ENCODE results near the gene POLL. TPM values are rescaled to one million over a fixed set of nuclear protein-coding genes. Genes with fewer than 3 reads are reported as not detected.

POLL gene
- total RNA-seq, 6 experiments from 2014 or later, result 19.3 to 20.9 (median 19.7) TPM

DNA sequence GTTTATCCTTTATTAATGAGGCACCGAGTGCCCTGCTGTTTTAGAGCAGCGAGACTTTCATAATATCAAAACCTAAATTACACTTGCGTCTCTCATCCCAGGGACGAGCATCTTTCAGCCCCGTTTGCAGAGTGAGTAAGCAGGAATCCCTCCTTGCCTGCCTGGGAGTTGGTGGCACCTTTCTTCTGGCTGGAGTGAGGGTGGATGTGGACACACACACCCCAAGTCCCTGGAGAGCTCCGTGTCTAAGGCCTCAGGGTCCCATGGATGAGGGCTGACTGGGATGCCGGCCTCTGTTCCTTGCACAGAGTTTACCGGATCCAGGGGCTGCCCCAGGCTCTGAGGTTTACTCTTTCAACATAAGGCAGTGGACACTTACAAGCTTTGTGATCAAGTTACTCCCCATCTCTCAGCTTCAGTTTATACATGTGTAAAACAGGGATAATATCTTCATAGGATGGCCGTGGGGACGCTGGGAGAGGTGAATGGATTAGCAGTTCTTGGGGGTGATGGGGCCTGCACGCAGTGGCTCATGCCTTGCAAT, 24.5 kb downstream of the POLL start:
- H3K27me3 Mint-ChIP-seq (ENCODE audit: insufficient read depth), result peaks cover 45% of the 10 kb centered on the region
- TF ChIP-seq, protein P1, sequence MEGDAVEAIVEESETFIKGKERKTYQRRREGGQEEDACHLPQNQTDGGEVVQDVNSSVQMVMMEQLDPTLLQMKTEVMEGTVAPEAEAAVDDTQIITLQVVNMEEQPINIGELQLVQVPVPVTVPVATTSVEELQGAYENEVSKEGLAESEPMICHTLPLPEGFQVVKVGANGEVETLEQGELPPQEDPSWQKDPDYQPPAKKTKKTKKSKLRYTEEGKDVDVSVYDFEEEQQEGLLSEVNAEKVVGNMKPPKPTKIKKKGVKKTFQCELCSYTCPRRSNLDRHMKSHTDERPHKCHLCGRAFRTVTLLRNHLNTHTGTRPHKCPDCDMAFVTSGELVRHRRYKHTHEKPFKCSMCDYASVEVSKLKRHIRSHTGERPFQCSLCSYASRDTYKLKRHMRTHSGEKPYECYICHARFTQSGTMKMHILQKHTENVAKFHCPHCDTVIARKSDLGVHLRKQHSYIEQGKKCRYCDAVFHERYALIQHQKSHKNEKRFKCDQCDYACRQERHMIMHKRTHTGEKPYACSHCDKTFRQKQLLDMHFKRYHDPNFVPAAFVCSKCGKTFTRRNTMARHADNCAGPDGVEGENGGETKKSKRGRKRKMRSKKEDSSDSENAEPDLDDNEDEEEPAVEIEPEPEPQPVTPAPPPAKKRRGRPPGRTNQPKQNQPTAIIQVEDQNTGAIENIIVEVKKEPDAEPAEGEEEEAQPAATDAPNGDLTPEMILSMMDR (IDR thresholded peaks at IDR 0.05), result no peak
- peaks cover 13% of the 10 kb centered on the region for H3K4me1 Mint-ChIP-seq (ENCODE audit: low read depth)
- no peaks in the 10 kb centered on the region for H3K9me3 Mint-ChIP-seq
- no peak for DNase-seq
- no peaks in the 10 kb centered on the region for H3K36me3 Mint-ChIP-seq (ENCODE audit: low read depth)
- H3K4me3 Mint-ChIP-seq, result no peak overlapping the region
- H3K27ac Mint-ChIP-seq, result no peak overlapping the region

DNA sequence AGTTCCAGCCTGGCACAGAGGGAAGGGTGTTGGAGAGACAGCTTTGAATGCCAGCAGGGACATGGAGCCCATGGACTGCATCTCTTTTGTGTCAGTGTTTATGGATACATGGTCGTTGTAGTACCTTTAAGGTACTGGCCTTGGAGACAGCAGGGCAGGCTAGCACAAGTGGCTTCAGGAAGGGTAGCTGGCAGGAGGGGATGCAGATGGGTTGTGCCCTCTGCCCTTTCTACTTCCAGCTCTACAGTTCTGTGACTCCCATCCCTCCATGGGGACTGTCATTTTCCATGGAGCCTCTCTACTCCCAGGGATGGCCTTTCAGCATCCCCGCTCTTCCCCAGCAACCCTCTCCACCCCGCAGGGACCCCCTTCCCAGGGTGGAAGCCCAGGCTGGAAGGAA, 25.1 kb downstream of the POLL start:
- no peak overlapping the region for H3K27ac Mint-ChIP-seq
- no peaks in the 10 kb centered on the region for H3K9me3 Mint-ChIP-seq
- no peak for DNase-seq
- no peaks in the 10 kb centered on the region for H3K36me3 Mint-ChIP-seq (ENCODE audit: low read depth)
- TF ChIP-seq, protein P1 (IDR thresholded peaks at IDR 0.05), result no peak
- H3K27me3 Mint-ChIP-seq (ENCODE audit: insufficient read depth), result peaks cover 40% of the 10 kb centered on the region
- peaks cover 19% of the 10 kb centered on the region for H3K4me1 Mint-ChIP-seq (ENCODE audit: low read depth)
- H3K4me3 Mint-ChIP-seq, result no peak overlapping the region

DNA sequence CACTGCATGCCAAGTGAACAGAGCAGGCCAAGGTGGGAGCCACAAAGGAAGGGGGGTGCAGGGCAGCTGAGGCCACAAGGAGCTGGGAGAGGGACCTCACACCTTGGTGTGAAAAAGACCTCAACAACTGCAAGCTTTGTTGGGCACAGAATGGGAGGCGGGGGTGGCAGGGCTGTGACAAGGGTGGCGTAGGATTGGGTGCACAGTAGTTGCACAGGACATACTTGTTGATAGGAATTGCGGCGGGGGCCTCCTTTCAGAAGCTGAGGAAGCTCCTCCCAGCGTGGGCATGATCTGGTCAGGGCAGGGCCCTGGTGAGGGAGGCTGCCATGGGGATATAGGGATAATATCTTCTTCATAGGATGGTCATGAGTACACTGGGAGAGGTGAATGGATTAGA, 25.8 kb downstream of the POLL start:
- peaks cover 38% of the 10 kb centered on the region for H3K27me3 Mint-ChIP-seq (ENCODE audit: insufficient read depth)

DNA sequence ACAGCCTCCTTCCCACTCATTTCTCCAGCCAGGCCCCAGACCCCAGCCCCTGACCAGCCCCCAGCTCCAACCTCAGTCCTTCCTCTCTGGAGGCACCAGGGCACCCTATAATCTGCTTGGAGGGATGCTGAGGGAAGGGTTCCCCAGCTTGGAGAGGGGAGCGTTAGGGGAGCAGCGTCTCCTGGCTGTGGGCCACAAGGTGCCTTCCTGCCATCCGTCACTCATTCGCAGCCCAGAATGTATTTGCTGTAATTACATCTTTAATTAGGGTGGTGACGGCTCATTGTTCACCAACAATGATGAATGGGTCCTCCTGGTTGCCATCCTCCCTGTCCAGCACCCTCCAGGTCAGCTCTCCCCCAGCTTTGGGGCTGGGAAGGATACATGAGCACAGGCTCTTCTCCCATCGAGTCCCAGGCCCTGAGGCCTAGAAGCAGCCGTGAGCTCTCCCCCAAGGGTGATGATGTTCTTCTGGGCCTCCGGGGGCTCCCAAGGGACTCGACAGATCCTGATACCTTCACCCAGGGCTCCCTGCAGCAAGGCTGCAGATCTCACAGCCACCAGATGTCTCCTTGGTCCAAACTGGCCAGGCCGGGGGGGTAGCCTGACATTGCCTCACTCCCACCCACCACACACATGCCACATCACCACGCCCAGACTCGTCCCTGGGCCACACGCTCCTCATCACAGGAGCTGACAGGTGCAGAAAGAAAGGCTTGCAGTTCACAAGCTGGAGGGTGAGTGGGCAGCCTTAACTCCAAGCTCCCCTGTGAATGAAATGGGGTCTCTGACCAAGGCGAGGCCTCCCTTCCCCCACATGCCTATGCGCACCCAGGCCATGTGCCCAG, 26.8 kb downstream of the POLL start:
- Mint-ChIP-seq H3K9me3 (no peaks in the 10 kb centered on the region), H3K36me3 (ENCODE audit: low read depth) (no peaks in the 10 kb centered on the region), H3K4me3 (no peak overlapping the region), H3K27me3 (ENCODE audit: insufficient read depth) (peaks cover 33% of the 10 kb centered on the region), H3K27ac (no peak overlapping the region), H3K4me1 (ENCODE audit: low read depth) (peaks cover 17% of the 10 kb centered on the region)
- no peak for DNase-seq
- TF ChIP-seq, protein P1 (IDR thresholded peaks at IDR 0.05), result no peak

More for the DNA sequence above, 25.8 kb downstream of the POLL start:
- no peak for DNase-seq
- Mint-ChIP-seq H3K9me3 (no peaks in the 10 kb centered on the region), H3K36me3 (ENCODE audit: low read depth) (no peaks in the 10 kb centered on the region), H3K4me3 (no peak overlapping the region), H3K27ac (no peak overlapping the region), H3K4me1 (ENCODE audit: low read depth) (peaks cover 24% of the 10 kb centered on the region)
- TF ChIP-seq, protein P1 (IDR thresholded peaks at IDR 0.05), result no peak

DNA sequence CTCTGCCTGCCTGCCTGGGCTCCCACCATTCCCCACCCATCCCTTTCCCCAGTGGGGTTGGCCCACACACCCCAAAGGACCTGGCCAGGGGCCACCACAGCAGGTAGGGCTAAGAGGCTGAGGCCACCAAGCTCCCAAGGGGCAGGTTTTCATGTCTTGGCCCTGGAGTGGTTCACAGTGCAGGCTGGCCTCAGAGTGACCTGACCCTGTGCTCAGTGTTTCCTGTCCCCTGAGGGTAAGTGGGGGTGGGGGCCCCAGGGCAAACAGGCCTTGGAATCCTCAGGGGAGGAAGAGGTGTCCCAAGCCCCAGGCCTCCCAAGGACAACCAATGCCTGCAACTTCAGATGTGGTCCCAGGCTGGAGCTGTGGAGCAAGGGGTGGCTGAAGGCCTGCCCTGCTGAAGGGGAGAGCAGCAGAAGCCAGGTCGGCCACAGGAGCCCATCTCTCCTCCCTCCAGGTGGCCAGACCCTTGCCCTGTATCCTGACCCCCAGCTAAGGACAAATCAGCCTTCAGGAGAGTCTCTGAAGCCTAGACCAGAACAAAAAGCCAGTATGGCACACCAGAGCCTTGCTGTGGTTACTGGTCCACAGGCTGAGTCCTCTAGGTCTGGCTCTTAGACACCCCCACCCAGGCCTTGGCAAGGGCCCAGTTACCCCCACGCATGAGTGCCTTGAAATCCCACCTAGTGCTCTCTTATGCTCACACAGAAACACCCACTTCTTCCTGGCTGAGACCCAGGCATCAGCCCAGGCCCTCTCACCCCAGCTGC, 27.6 kb downstream of the POLL start:
- H3K36me3 Mint-ChIP-seq (ENCODE audit: low read depth), result peaks cover under 1% of the 10 kb centered on the region; the same call in 1 of the 2 replicates
- no peak for DNase-seq
- peaks cover 13% of the 10 kb centered on the region for H3K4me1 Mint-ChIP-seq (ENCODE audit: low read depth)
- no peak overlapping the region for H3K27ac Mint-ChIP-seq
- H3K27me3 Mint-ChIP-seq (ENCODE audit: insufficient read depth), result peaks cover 28% of the 10 kb centered on the region
- TF ChIP-seq, protein P1 (IDR thresholded peaks at IDR 0.05), result no peak
- H3K4me3 Mint-ChIP-seq, result no peak overlapping the region
- no peaks in the 10 kb centered on the region for H3K9me3 Mint-ChIP-seq

All from HFFc6 (cell line).